ENCODE results near the gene SCUBE1.

SCUBE1 gene

DNA sequence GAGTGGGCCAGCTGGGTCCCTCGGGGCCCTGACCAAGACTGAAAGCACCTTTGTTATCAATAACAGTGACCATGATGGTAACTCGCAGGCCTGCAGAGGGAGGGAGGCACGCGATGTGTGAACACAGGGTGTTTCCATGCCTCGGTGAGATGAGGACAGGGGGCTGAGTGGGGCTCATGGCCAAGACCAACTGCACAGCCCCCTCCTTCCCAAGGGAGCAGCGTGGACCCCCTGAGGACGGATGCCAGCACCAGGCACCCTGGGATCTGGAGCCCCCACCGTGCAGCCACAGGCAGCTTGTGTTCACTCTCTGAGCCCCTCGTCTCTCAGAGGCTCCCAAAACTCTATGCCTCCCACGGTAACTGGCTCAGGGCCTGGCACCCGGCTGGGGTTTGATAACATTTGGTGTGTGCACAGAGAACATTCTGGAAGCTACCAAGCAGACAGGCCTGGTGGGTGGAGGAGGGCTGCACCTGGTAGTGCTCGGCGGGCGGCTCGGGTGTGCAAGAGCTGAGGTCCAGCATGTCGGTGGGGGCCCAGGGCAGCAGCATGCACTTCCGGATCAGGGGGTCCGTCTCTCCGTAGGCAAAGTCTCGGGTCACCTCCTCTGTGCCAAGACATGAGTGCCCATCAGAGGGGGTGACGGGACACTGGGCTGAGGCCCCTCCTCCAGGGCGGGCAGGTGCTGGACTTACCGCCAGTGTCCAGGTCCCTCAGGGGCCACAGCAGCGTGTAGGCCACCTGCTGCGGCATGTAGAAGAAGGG, 163.8 kb downstream of the SCUBE1 start:
- Histone ChIP-seq H3K9me3 (ENCODE audit: low read depth, low read length) (no peaks in the 10 kb centered on the region), H3K36me3 (ENCODE audit: insufficient read depth, low read length) (peaks cover 60% of the 10 kb centered on the region), H3K4me3 (no peak overlapping the region), H3K9ac (ENCODE audit: insufficient read length) (no peak overlapping the region), H3K27ac (no peak overlapping the region)
- DNase-seq (ENCODE audit: low read depth, low spot score): no peak
- TF ChIP-seq EZH2 (IDR thresholded peaks at IDR 0.05) (no peak), POLR2AphosphoS5 (IDR thresholded peaks at IDR 0.05; ENCODE audit: borderline replicate concordance, low read depth, low read length) (no peak), FOXP2 (optimal IDR thresholded peaks at IDR 0.05; ENCODE audit: control extremely low read depth, extremely low read length, insufficient read depth) (no peak)

- no peak overlapping the region for H3K9ac ChIP-seq (ENCODE audit: insufficient read length)
- no peak for DNase-seq (ENCODE audit: low read depth, low spot score)
- no peak overlapping the region for H3K27ac ChIP-seq
- no peaks in the 10 kb centered on the region for H3K9me3 ChIP-seq (ENCODE audit: low read depth, low read length)
- H3K36me3 ChIP-seq (ENCODE audit: insufficient read depth, low read length): peaks cover 70% of the 10 kb centered on the region
- TF ChIP-seq FOXP2 (optimal IDR thresholded peaks at IDR 0.05; ENCODE audit: control extremely low read depth, extremely low read length, insufficient read depth): no peak
- no peak for TF ChIP-seq POLR2AphosphoS5 (IDR thresholded peaks at IDR 0.05; ENCODE audit: borderline replicate concordance, low read depth, low read length)
- TF ChIP-seq EZH2 (IDR thresholded peaks at IDR 0.05): no peak
- H3K4me3 ChIP-seq: no peak overlapping the region
These were observed 165.7 kb downstream of the SCUBE1 start for GRCh38 chr22:43177479-43177878.

DNA sequence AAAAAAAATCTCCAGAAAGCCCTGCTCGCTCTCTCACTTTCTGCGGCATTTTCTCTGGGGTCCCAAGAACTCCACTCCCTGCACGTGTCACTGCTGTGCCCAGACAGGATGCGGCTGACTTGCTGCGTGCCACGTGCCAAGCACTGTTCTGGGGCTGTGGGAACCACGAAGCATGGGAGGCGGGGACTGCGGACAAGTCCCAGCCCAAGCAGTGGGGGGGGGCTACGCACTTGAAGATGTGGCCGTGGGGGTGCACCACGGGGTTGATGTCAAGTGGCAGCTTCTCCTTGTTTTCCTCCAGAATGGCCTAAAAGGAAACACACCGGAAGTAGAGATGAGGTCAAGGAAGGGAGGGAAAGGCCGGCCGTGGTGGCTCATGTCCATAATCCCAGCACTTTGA, 167.1 kb downstream of the SCUBE1 start:
- TF ChIP-seq EZH2 (IDR thresholded peaks at IDR 0.05): no peak
- no peak for TF ChIP-seq POLR2AphosphoS5 (IDR thresholded peaks at IDR 0.05; ENCODE audit: borderline replicate concordance, low read depth, low read length)
- TF ChIP-seq FOXP2 (optimal IDR thresholded peaks at IDR 0.05; ENCODE audit: control extremely low read depth, extremely low read length, insufficient read depth): no peak
- H3K36me3 ChIP-seq (ENCODE audit: insufficient read depth, low read length): peaks cover 75% of the 10 kb centered on the region

DNA sequence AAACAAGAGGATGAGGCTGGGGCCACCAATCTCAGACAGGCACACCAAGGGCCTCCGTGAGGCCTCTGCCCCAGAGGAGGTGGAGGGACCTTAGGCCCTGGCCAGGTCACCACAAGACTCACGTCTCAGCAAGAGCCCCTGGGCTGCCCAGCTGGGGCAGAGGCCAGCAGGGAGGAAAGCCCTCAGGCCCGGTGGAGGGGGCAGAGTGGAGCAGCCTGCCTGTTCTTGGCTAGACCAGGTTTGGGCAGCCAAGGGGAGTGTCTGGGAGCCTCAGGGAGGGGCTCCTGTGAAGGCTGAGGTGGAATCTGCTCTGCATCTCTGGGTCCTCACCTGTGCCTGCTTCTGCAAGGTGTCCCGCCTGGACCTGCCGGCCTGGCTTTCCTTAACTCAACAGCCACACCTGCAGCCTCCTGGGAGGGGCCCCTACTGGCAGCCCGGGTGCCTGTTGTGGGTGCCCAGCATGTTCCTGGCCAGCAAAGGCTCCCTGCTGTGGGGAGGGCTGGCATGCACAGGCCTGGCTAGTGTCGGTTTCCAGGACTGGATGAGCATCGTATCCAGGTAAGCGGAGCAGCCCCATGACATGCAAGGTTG, 168.1 kb downstream of the SCUBE1 start:
- Histone ChIP-seq H3K9me3 (ENCODE audit: low read depth, low read length) (no peaks in the 10 kb centered on the region), H3K4me3 (no peak overlapping the region), H3K27ac (no peak overlapping the region), H3K36me3 (ENCODE audit: insufficient read depth, low read length) (peaks cover 65% of the 10 kb centered on the region), H3K9ac (ENCODE audit: insufficient read length) (no peak overlapping the region)
- TF ChIP-seq FOXP2 (optimal IDR thresholded peaks at IDR 0.05; ENCODE audit: control extremely low read depth, extremely low read length, insufficient read depth) (no peak), EZH2 (IDR thresholded peaks at IDR 0.05) (no peak)
- no peak for DNase-seq (ENCODE audit: low read depth, low spot score)

More for the DNA sequence above, 167.1 kb downstream of the SCUBE1 start:
- no peak for DNase-seq (ENCODE audit: low read depth, low spot score)
- no peak overlapping the region for H3K27ac ChIP-seq
- no peak overlapping the region for H3K9ac ChIP-seq (ENCODE audit: insufficient read length)
- no peak overlapping the region for H3K4me3 ChIP-seq
- H3K9me3 ChIP-seq (ENCODE audit: low read depth, low read length): no peaks in the 10 kb centered on the region

- no peak overlapping the region for H3K27ac ChIP-seq
- peaks cover 61% of the 10 kb centered on the region for H3K36me3 ChIP-seq (ENCODE audit: insufficient read depth, low read length)
- no peak for DNase-seq (ENCODE audit: low read depth, low spot score)
These were observed 169.0 kb downstream of the SCUBE1 start for GRCh38 chr22:43173976-43174720.

GRCh38 chr22:43173566-43173965, 169.6 kb downstream of the SCUBE1 start:
- Histone ChIP-seq H3K27ac (no peak overlapping the region), H3K4me3 (no peak overlapping the region), H3K9me3 (ENCODE audit: low read depth, low read length) (no peaks in the 10 kb centered on the region), H3K9ac (ENCODE audit: insufficient read length) (no peak overlapping the region), H3K36me3 (ENCODE audit: insufficient read depth, low read length) (peaks cover 55% of the 10 kb centered on the region)
- TF ChIP-seq POLR2AphosphoS5 (IDR thresholded peaks at IDR 0.05; ENCODE audit: borderline replicate concordance, low read depth, low read length) (no peak), EZH2 (IDR thresholded peaks at IDR 0.05) (no peak), FOXP2 (optimal IDR thresholded peaks at IDR 0.05; ENCODE audit: control extremely low read depth, extremely low read length, insufficient read depth) (no peak)
- no peak for DNase-seq (ENCODE audit: low read depth, low spot score)

More at GRCh38 chr22:43173976-43174720, 169.0 kb downstream of the SCUBE1 start:
- H3K9ac ChIP-seq (ENCODE audit: insufficient read length): no peak overlapping the region
- TF ChIP-seq POLR2AphosphoS5 (IDR thresholded peaks at IDR 0.05; ENCODE audit: borderline replicate concordance, low read depth, low read length): no peak
- no peak for TF ChIP-seq EZH2 (IDR thresholded peaks at IDR 0.05)
- no peak for TF ChIP-seq FOXP2 (optimal IDR thresholded peaks at IDR 0.05; ENCODE audit: control extremely low read depth, extremely low read length, insufficient read depth)
- no peak overlapping the region for H3K4me3 ChIP-seq
- H3K9me3 ChIP-seq (ENCODE audit: low read depth, low read length): no peaks in the 10 kb centered on the region

GRCh38 chr22:43172191-43172590, 171.0 kb downstream of the SCUBE1 start:
- Histone ChIP-seq H3K4me3 (no peak overlapping the region), H3K36me3 (ENCODE audit: insufficient read depth, low read length) (peaks cover 53% of the 10 kb centered on the region), H3K9me3 (ENCODE audit: low read depth, low read length) (no peaks in the 10 kb centered on the region), H3K9ac (ENCODE audit: insufficient read length) (no peak overlapping the region), H3K27ac (no peak overlapping the region)
- no peak for TF ChIP-seq POLR2AphosphoS5 (IDR thresholded peaks at IDR 0.05; ENCODE audit: borderline replicate concordance, low read depth, low read length)
- no peak for TF ChIP-seq FOXP2 (optimal IDR thresholded peaks at IDR 0.05; ENCODE audit: control extremely low read depth, extremely low read length, insufficient read depth)
- TF ChIP-seq EZH2 (IDR thresholded peaks at IDR 0.05): no peak
- DNase-seq (ENCODE audit: low read depth, low spot score): no peak

- H3K4me3 ChIP-seq: no peak overlapping the region
- DNase-seq (ENCODE audit: low read depth, low spot score): no peak
- peaks cover 53% of the 10 kb centered on the region for H3K36me3 ChIP-seq (ENCODE audit: insufficient read depth, low read length)
- TF ChIP-seq FOXP2 (optimal IDR thresholded peaks at IDR 0.05; ENCODE audit: control extremely low read depth, extremely low read length, insufficient read depth): no peak
- TF ChIP-seq POLR2AphosphoS5 (IDR thresholded peaks at IDR 0.05; ENCODE audit: borderline replicate concordance, low read depth, low read length): no peak
- H3K9ac ChIP-seq (ENCODE audit: insufficient read length): no peak overlapping the region
- no peak overlapping the region for H3K27ac ChIP-seq
- H3K9me3 ChIP-seq (ENCODE audit: low read depth, low read length): no peaks in the 10 kb centered on the region
These were observed 171.6 kb downstream of the SCUBE1 start for GRCh38 chr22:43171607-43172006.
